Measurements from ENCODE around the gene CDKAL1. TPM values are rescaled to one million over a fixed set of nuclear protein-coding genes. Genes with fewer than 3 reads are reported as not detected.
"Not testable (repeated sequence)": the region's sequence is repeated elsewhere in the genome, so short reads cannot be mapped to it uniquely, and the experiment has no call there.

CDKAL1 gene
- total and polyA plus RNA-seq, 2 donors from 2014 or later = 4.6 to 20.2 TPM

DNA sequence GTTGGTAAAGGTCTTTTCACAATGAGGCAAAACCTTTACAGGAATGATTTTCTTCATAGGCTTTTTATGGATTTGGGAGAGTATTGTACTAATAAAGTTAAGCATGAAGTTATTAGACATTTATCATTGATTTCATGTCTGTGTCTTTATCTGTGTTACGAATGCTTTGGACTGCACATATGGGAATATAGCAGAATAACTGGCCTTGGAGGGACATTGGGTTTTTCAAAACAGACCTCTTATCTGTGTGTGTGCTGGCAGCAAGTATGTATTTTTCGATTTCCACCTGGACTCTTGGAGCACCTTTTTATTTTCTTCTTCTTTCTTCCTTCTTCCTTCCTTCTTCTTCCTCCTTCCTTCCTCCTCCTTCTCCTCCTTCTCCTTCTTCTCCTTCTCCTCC lies 74.6 kb downstream of the CDKAL1 start:
- Histone ChIP-seq H3K4me1 (ENCODE audit: control insufficient read depth in 2 of 3, insufficient read depth in 2 of 3, low read depth in 1 of 3, low read length in 3 of 3) (peaks cover 0 to 3% (median 0%) of the 10 kb centered on the region in 3 donors), H3K27me3 (ENCODE audit: control insufficient read depth, insufficient read depth, low read length) (no peaks in the 10 kb centered on the region), H3K36me3 (ENCODE audit: control insufficient read depth in 2 of 3, insufficient read depth in 3 of 3, low read length in 3 of 3) (no peaks in the 10 kb centered on the region), H3K9me3 (ENCODE audit: control insufficient read depth in 2 of 3, insufficient read depth in 1 of 3, low read length in 3 of 3) (no peaks in the 10 kb centered on the region), H3K27ac (ENCODE audit: low read depth in 2 of 2, low read length in 2 of 2) (no peak overlapping the region), H3K4me3 (ENCODE audit: low read length in 3 of 3) (no peak overlapping the region), H3K9ac (ENCODE audit: low read length in 3 of 3) (no peak overlapping the region)
- TF ChIP-seq, protein P1, sequence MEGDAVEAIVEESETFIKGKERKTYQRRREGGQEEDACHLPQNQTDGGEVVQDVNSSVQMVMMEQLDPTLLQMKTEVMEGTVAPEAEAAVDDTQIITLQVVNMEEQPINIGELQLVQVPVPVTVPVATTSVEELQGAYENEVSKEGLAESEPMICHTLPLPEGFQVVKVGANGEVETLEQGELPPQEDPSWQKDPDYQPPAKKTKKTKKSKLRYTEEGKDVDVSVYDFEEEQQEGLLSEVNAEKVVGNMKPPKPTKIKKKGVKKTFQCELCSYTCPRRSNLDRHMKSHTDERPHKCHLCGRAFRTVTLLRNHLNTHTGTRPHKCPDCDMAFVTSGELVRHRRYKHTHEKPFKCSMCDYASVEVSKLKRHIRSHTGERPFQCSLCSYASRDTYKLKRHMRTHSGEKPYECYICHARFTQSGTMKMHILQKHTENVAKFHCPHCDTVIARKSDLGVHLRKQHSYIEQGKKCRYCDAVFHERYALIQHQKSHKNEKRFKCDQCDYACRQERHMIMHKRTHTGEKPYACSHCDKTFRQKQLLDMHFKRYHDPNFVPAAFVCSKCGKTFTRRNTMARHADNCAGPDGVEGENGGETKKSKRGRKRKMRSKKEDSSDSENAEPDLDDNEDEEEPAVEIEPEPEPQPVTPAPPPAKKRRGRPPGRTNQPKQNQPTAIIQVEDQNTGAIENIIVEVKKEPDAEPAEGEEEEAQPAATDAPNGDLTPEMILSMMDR (IDR thresholded peaks at IDR 0.05; ENCODE audit: borderline replicate concordance, extremely low read depth, insufficient read depth) = no peak
- DNase-seq (no peak), FAIRE-seq (no peak)
- intact Hi-C loops (cut with DNase I) = no loop called here

DNA sequence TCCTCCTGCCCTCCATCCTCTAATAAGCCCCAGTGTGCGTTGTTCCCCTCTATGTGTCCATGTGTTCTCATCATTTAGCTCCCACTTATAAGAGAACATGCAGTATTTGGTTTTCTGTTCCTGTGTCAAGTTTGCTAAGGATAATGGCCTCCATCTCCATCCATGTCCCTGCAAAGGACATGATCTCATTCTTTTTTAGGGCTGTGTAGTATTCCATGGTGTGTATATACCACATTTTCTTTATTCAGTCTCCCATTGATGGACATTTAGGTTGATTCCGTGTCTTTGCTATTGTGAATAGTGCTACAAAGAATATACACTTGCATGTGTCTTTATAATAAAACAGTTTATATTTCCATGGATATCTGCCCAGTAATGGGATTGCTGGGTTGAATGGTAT lies 75.7 kb downstream of the CDKAL1 start:
- intact Hi-C loops (cut with DNase I); H3K9me3 ChIP-seq (ENCODE audit: control insufficient read depth in 2 of 3, insufficient read depth in 1 of 3, low read length in 3 of 3); H3K4me3 ChIP-seq (ENCODE audit: low read length in 3 of 3); H3K27ac ChIP-seq (ENCODE audit: low read depth in 2 of 2, low read length in 2 of 2); H3K4me1 ChIP-seq (ENCODE audit: control insufficient read depth in 2 of 3, insufficient read depth in 2 of 3, low read depth in 1 of 3, low read length in 3 of 3); FAIRE-seq; H3K36me3 ChIP-seq (ENCODE audit: control insufficient read depth in 2 of 3, insufficient read depth in 3 of 3, low read length in 3 of 3); H3K27me3 ChIP-seq (ENCODE audit: control insufficient read depth, insufficient read depth, low read length); H3K9ac ChIP-seq (ENCODE audit: low read length in 3 of 3); DNase-seq: not testable (repeated sequence)

DNA sequence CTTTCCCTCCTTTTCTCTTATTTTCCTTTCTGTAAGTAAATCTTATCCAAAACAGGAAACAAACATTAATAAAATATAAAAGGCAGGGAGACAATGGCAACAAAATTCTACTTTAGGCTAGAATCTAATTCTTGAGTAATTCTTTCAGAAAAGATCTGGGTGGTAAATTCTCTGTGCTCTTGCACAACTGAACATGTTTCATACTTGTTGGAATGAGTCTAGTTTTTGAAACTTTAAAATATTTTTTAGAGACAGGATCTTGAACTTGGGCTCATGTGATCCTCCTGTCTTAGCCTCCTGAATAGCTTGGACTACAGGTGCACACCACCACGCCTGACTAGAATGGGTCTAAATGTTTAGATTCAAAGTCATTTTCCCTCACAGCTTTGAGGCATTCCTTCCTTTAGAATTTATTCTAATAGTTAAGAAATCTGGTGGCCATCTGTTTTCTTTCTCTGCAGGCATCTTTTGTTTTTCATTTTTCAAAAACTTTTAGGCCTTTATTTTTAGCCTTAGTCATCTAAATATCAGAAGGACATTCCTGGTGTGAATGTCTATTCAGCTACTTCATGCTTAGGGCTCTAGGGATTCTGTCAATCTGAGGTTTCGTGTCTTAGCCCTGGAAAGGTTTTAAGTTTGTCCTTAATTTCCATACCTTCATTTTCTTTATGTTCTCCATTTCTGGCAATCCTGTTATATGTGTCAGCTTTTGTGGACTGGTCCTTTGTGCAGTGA lies 76.5 kb downstream of the CDKAL1 start:
- no peak overlapping the region for H3K9ac ChIP-seq (ENCODE audit: low read length in 3 of 3)
- no peaks in the 10 kb centered on the region for H3K27me3 ChIP-seq (ENCODE audit: control insufficient read depth, insufficient read depth, low read length)
- H3K9me3 ChIP-seq (ENCODE audit: control insufficient read depth in 2 of 3, insufficient read depth in 1 of 3, low read length in 3 of 3) = no peaks in the 10 kb centered on the region
- DNase-seq (no peak), FAIRE-seq (no peak)
- TF ChIP-seq, protein P1 (IDR thresholded peaks at IDR 0.05; ENCODE audit: borderline replicate concordance, extremely low read depth, insufficient read depth) = no peak
- H3K4me3 ChIP-seq (ENCODE audit: low read length in 3 of 3) = no peak overlapping the region
- intact Hi-C loops (cut with DNase I) = no loop called here
- peaks cover 0 to under 1% (median 0%) of the 10 kb centered on the region in 3 donors for H3K4me1 ChIP-seq (ENCODE audit: control insufficient read depth in 2 of 3, insufficient read depth in 2 of 3, low read depth in 1 of 3, low read length in 3 of 3)
- H3K27ac ChIP-seq (ENCODE audit: low read depth in 2 of 2, low read length in 2 of 2) = no peak overlapping the region
- H3K36me3 ChIP-seq (ENCODE audit: control insufficient read depth in 2 of 3, insufficient read depth in 3 of 3, low read length in 3 of 3) = no peaks in the 10 kb centered on the region

DNA sequence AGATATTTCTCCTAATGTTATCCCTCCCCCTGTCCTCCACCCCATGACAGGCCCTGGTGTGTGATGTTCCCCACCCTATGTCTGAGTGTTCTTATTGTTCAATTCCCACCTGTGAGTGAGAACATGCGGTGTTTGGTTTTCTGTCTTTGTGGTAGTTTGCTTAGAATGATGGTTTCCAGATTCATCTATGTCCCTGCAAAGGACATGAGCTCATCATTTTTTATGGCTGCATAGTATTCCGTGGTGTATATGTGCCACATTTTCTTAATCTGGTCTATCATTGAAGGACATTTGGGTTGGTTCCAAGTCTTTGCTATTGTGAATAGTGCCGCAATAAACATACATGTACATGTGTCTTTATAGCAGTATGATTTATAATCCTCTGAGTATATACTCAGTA lies 83.3 kb downstream of the CDKAL1 start:
- H3K9me3 ChIP-seq (ENCODE audit: control insufficient read depth in 2 of 3, insufficient read depth in 1 of 3, low read length in 3 of 3); H3K9ac ChIP-seq (ENCODE audit: low read length in 3 of 3); H3K36me3 ChIP-seq (ENCODE audit: control insufficient read depth in 2 of 3, insufficient read depth in 3 of 3, low read length in 3 of 3); H3K4me1 ChIP-seq (ENCODE audit: control insufficient read depth in 2 of 3, insufficient read depth in 2 of 3, low read depth in 1 of 3, low read length in 3 of 3); H3K4me3 ChIP-seq (ENCODE audit: low read length in 3 of 3); H3K27me3 ChIP-seq (ENCODE audit: control insufficient read depth, insufficient read depth, low read length); DNase-seq; intact Hi-C loops (cut with DNase I); H3K27ac ChIP-seq (ENCODE audit: low read depth in 2 of 2, low read length in 2 of 2); FAIRE-seq: not testable (repeated sequence)

Data from kidney (tissue), 14 donors.